ENCODE data around the gene IL4I1. TPM values are rescaled to one million over a fixed set of nuclear protein-coding genes. Genes with fewer than 3 reads are reported as not detected.

Gene IL4I1
- total and polyA plus RNA-seq, 2 of the 8 experiments (the other 6 are each of a cell fraction or from before 2014, with no cell fraction given), result 0.41 to 0.76 TPM

DNA sequence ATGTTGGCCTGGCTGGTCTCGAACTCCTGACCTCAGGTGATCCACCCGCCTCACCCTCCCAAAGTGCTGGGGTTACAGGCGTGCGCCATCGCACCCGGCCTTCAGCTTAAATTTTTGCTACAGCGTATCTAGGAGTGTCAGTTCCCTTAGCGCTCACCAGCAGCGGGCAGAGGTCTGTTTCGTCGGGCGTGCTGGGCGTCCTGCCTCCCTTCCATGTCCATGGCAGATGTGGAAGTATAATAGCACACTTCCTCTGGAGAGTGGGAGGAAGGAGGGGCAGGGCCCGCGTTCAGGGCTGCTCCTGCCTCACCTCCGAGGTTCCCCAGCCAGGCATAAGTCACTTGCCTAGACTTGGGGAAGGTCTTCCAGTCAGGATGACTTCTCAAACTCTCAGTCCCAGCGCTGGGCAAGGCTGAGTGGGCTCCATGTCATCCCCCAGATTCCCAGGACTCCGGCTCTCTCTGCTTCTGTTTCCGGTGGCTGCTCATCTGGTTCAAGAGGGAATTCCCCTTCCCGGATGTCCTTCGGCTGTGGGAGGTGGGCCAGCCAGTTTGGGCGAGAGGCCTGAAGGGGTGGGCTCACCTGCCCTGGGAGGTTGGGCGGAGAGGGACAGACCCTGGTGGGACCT is 9.5 kb downstream of the IL4I1 start (continued):
- TF ChIP-seq, protein P1, sequence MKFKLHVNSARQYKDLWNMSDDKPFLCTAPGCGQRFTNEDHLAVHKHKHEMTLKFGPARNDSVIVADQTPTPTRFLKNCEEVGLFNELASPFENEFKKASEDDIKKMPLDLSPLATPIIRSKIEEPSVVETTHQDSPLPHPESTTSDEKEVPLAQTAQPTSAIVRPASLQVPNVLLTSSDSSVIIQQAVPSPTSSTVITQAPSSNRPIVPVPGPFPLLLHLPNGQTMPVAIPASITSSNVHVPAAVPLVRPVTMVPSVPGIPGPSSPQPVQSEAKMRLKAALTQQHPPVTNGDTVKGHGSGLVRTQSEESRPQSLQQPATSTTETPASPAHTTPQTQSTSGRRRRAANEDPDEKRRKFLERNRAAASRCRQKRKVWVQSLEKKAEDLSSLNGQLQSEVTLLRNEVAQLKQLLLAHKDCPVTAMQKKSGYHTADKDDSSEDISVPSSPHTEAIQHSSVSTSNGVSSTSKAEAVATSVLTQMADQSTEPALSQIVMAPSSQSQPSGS (IDR thresholded peaks at IDR 0.05; ENCODE audit: low read length), result no peak
- no peak for TF ChIP-seq CHD1 (IDR thresholded peaks at IDR 0.05; ENCODE audit: low read depth, low read length)
- TF ChIP-seq SIRT6 (IDR thresholded peaks at IDR 0.05; ENCODE audit: low read length), result no peak

Data from H1 (cell line).